Measurements from ENCODE around the gene PBX3. TPM values are rescaled to one million over a fixed set of nuclear protein-coding genes. Genes with fewer than 3 reads are reported as not detected.

The PBX3 gene
- total RNA-seq, 1 donor from 2014 or later: 71.6 TPM

DNA sequence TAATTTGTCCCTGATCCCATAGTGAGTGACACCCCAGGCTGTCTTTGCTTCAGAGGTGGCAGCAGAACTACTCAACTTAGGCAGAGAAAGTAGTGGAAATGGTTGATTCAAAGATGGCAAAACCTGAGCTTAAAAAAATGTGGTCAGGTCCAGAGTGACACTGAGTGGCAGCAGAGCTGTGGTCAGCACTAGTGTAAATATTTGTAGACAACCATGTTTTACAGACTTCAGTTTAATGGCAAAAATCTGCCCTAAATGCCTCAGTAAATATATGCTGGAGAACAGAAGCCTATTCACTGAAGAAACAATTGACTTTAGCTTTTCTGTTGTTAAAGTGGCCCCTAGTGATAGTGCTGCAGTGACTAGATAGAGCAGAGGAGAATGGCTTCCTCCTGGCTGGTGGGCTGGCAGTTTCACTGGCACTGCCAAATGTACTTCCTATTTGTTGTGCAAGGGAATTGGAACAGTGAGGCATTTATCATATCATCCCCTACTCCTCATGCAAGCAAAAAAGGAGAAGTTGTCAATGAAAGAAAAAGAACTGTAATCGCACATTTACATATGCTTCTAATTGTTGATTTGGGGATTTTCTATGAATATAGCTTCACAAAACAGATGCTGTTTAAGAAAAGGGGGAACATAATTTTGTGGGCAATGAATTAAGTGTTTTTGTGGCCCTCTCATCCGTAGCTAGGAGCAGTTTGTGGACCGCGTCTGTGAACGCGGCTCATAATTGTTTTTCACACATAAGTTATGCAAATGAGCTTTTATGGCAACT is 12.0 kb downstream of the PBX3 start:
- Mint-ChIP-seq H3K36me3 (ENCODE audit: low read depth) (no peaks in the 10 kb centered on the region), H3K4me3 (peak overlapping the region; percentile 71), H3K4me1 (peaks cover 67% of the 10 kb centered on the region), H3K9me3 (no peaks in the 10 kb centered on the region), H3K27ac (ENCODE audit: unreplicated experiment) (peak overlapping the region; percentile 29), H3K27me3 (ENCODE audit: low read depth) (no peaks in the 10 kb centered on the region)
- TF ChIP-seq, protein P1, sequence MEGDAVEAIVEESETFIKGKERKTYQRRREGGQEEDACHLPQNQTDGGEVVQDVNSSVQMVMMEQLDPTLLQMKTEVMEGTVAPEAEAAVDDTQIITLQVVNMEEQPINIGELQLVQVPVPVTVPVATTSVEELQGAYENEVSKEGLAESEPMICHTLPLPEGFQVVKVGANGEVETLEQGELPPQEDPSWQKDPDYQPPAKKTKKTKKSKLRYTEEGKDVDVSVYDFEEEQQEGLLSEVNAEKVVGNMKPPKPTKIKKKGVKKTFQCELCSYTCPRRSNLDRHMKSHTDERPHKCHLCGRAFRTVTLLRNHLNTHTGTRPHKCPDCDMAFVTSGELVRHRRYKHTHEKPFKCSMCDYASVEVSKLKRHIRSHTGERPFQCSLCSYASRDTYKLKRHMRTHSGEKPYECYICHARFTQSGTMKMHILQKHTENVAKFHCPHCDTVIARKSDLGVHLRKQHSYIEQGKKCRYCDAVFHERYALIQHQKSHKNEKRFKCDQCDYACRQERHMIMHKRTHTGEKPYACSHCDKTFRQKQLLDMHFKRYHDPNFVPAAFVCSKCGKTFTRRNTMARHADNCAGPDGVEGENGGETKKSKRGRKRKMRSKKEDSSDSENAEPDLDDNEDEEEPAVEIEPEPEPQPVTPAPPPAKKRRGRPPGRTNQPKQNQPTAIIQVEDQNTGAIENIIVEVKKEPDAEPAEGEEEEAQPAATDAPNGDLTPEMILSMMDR (conservative IDR thresholded peaks at IDR 0.05): no peak
- DNase-seq (ENCODE audit: low read depth, low spot score): no peak

DNA sequence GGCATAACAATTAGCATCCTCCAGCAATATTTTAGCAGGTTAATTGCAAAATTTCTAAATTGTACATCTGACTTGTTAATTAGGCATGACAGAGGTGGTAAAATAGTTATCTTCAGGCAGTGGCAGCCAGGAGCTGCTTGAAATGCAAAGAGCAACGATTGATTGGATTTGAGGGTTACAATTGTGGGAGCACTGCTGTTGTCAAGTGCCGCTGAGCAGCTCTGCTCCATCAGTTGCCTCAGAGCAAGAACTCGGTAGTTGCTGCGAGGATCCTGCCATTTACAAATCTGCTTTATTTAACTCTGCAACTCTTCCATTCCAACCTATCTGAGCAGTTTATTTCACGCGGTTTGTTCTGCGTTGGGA is 12.6 kb downstream of the PBX3 start:
- no peaks in the 10 kb centered on the region for H3K27me3 Mint-ChIP-seq (ENCODE audit: low read depth)
- H3K36me3 Mint-ChIP-seq (ENCODE audit: low read depth): no peaks in the 10 kb centered on the region
- no peaks in the 10 kb centered on the region for H3K9me3 Mint-ChIP-seq
- peaks cover 70% of the 10 kb centered on the region for H3K4me1 Mint-ChIP-seq
- DNase-seq (ENCODE audit: low read depth, low spot score): no peak
- H3K27ac Mint-ChIP-seq (ENCODE audit: unreplicated experiment): peak overlapping the region; percentile 29
- TF ChIP-seq, protein P1 (conservative IDR thresholded peaks at IDR 0.05): no peak
- H3K4me3 Mint-ChIP-seq: peak overlapping the region; percentile 71

DNA sequence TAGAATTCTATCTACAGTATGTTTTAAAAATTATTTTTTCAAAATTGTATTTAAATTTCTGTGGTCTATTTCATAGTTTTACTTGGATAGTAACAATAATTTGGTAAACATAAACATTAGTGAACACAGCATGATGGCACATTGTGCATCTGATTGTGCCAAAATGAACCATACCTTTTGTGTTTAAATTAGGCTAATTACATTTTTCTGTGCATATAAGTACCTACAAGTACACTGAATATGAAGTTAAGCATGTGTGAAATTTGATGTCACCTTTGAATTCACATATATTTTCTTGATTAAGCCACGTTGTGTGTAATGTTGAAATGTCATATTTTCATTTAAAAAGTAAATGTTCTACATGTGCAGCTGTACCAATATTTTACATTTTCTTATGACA is 13.4 kb downstream of the PBX3 start:
- Mint-ChIP-seq H3K27me3 (ENCODE audit: low read depth) (no peaks in the 10 kb centered on the region), H3K27ac (ENCODE audit: unreplicated experiment) (no peak overlapping the region), H3K9me3 (no peaks in the 10 kb centered on the region), H3K4me3 (no peak overlapping the region), H3K36me3 (ENCODE audit: low read depth) (no peaks in the 10 kb centered on the region), H3K4me1 (peaks cover 63% of the 10 kb centered on the region)
- DNase-seq (ENCODE audit: low read depth, low spot score): no peak
- TF ChIP-seq, protein P1 (conservative IDR thresholded peaks at IDR 0.05): no peak

DNA sequence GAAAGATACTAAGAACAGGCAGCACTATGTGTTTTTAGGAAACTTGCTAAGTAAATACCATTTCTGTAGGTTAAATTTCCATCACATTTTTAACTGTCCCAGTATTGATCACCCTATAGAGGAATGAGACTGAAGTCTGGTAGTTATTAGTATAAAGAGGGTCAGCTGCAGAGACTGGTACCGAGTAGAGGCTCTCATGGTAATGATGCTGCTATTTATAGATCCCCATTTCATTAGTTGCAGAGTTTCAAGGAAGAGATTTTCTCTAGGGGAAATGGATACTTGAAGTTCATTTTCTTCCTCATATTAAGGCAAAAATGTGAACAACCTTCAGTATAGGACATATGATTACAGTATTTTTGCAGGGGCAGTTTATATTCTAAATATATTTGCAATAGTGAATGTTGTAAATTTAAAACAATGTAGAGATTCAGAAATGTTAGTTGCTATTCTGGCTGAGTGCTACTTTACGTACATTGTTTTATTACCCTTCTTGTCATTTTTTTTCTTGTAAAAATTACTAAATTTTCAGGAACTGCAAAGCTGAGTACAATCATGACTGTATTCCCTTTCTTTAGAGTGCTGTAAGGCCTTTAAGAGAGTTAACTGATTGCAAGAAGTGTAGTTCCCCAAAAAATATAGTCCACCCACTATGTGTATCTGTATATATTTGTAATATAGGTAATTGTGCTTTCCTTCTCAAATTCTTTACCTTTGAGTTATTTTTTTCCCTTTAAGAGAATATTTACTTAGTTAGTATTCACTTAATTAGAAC is 14.7 kb downstream of the PBX3 start:
- no peaks in the 10 kb centered on the region for H3K36me3 Mint-ChIP-seq (ENCODE audit: low read depth)
- H3K27me3 Mint-ChIP-seq (ENCODE audit: low read depth): no peaks in the 10 kb centered on the region
- TF ChIP-seq, protein P1 (conservative IDR thresholded peaks at IDR 0.05): no peak
- DNase-seq (ENCODE audit: low read depth, low spot score): no peak
- H3K27ac Mint-ChIP-seq (ENCODE audit: unreplicated experiment): no peak overlapping the region
- H3K4me1 Mint-ChIP-seq: peaks cover 55% of the 10 kb centered on the region
- H3K9me3 Mint-ChIP-seq: no peaks in the 10 kb centered on the region
- H3K4me3 Mint-ChIP-seq: no peak overlapping the region

GRCh38 chr9:125763394-125763801 is 16.2 kb downstream of the PBX3 start:
- H3K4me1 Mint-ChIP-seq: peaks cover 49% of the 10 kb centered on the region
- TF ChIP-seq, protein P1 (conservative IDR thresholded peaks at IDR 0.05): no peak
- no peak overlapping the region for H3K4me3 Mint-ChIP-seq
- H3K36me3 Mint-ChIP-seq (ENCODE audit: low read depth): no peaks in the 10 kb centered on the region
- H3K27ac Mint-ChIP-seq (ENCODE audit: unreplicated experiment): no peak overlapping the region
- H3K9me3 Mint-ChIP-seq: no peaks in the 10 kb centered on the region
- H3K27me3 Mint-ChIP-seq (ENCODE audit: low read depth): no peaks in the 10 kb centered on the region
- no peak for DNase-seq (ENCODE audit: low read depth, low spot score)
